GM19035 (cell line): ENCODE results near the gene KCNK13.
"Not testable (repeated sequence)": the region's sequence is repeated elsewhere in the genome, so short reads cannot be mapped to it uniquely, and the experiment has no call there.

ENCODE experiments used
- ATAC-seq: cut with Tn5 transposase; IDR thresholded peaks from one replicate; pipeline ENCODE4 v1.9.1; 2021; ENCODE audit not compliant: unreplicated experiment

The KCNK13 gene

GRCh38 chr14:90061685-90062126 is at the start of gene KCNK13:
Gene KCNK13, plus strand, starts transcription at chr14:90061994. Its CDS starts 212 bp downstream, at chr14:90062206.
- no peak for ATAC-seq

- no peak for ATAC-seq
These were observed 44.4 kb upstream of the KCNK13 start for GRCh38 chr14:90017371-90017770.

GRCh38 chr14:90019824-90020523 is 41.8 kb upstream of the KCNK13 start:
- ATAC-seq, result no peak

GRCh38 chr14:90023176-90023896 is 38.5 kb upstream of the KCNK13 start:
- no peak for ATAC-seq

GRCh38 chr14:90024910-90025309 is 36.9 kb upstream of the KCNK13 start:
- no peak for ATAC-seq

- not testable (repeated sequence) for ATAC-seq
These were observed 35.2 kb upstream of the KCNK13 start for GRCh38 chr14:90026608-90027007.

GRCh38 chr14:90027842-90028241 is 34.0 kb upstream of the KCNK13 start:
- no peak for ATAC-seq

- no peak for ATAC-seq
These were observed 27.6 kb upstream of the KCNK13 start for GRCh38 chr14:90034156-90034555.

- no peak for ATAC-seq
These were observed 26.8 kb upstream of the KCNK13 start for GRCh38 chr14:90034835-90035525.

- ATAC-seq, result no peak
These were observed 22.4 kb upstream of the KCNK13 start for GRCh38 chr14:90039253-90040010.

GRCh38 chr14:90040411-90040810 is 21.4 kb upstream of the KCNK13 start:
- ATAC-seq, result no peak

- no peak for ATAC-seq
These were observed 19.1 kb upstream of the KCNK13 start for GRCh38 chr14:90042496-90043252.

- ATAC-seq, result no peak
These were observed 16.2 kb upstream of the KCNK13 start for GRCh38 chr14:90045616-90046015.

GRCh38 chr14:90049390-90049789 is 12.4 kb upstream of the KCNK13 start:
- no peak for ATAC-seq

- ATAC-seq, result no peak
These were observed 11.5 kb upstream of the KCNK13 start for GRCh38 chr14:90050271-90050670.

GRCh38 chr14:90053044-90053443 is 8.8 kb upstream of the KCNK13 start:
- ATAC-seq, result no peak

GRCh38 chr14:90054803-90055202 is 7.0 kb upstream of the KCNK13 start:
- no peak for ATAC-seq

GRCh38 chr14:90056826-90057225 is 5.0 kb upstream of the KCNK13 start:
- ATAC-seq, result no peak

GRCh38 chr14:90058876-90059458 is 2.8 kb upstream of the KCNK13 start:
- ATAC-seq, result no peak
